Measurements from ENCODE around the gene GNAL.

- TF ChIP-seq CTCF (conservative IDR thresholded peaks at IDR 0.05; ENCODE audit: low read depth, low read length) (no peak), EZH2 (IDR thresholded peaks at IDR 0.05; ENCODE audit: borderline replicate concordance, low read depth, low read length, poor library complexity, severe bottlenecking) (no peak)
Measured at GRCh38 chr18:11840493-11840892, 151.4 kb downstream of the GNAL start.

Data from A673 (cell line).